ENCODE results near the gene P2RX4. TPM values are rescaled to one million over a fixed set of nuclear protein-coding genes. Genes with fewer than 3 reads are reported as not detected.

Gene P2RX4
- total and polyA plus RNA-seq, 2 of the 13 experiments (the other 11 are each of a cell fraction or from before 2014, with no cell fraction given), result 13.8 to 30.8 TPM

- Histone ChIP-seq H3K27me3 (ENCODE audit: control insufficient read depth in 1 of 2, insufficient read depth in 2 of 2, low read length in 2 of 2) (no peaks in the 10 kb centered on the region), H3K4me1 (ENCODE audit: insufficient read depth, low read length) (no peaks in the 10 kb centered on the region), H3K27ac (ENCODE audit: extremely low read length, insufficient read depth, low read length) (no peak overlapping the region), H3K9me3 (ENCODE audit: low read length) (no peaks in the 10 kb centered on the region), H3K36me3 (replicated peaks in 1 of 2; ENCODE audit: control insufficient read depth in 1 of 2, insufficient read depth in 2 of 2, low read length in 2 of 2) (peaks cover 16 to 46% of the 10 kb centered on the region in 2 experiments; a peak in 4 of 5 replicates), H4K20me1 (ENCODE audit: insufficient read depth, low read length) (no peaks in the 10 kb centered on the region), H3K9ac (ENCODE audit: insufficient read depth, low read depth, low read length) (no peak overlapping the region), H3K79me2 (ENCODE audit: insufficient read depth, low read length) (no peaks in the 10 kb centered on the region), H2AFZ (ENCODE audit: low read length) (no peak overlapping the region), H3K4me3 (replicated peaks in 1 of 3; ENCODE audit: insufficient read depth in 1 of 3, low read depth in 2 of 3, low read length in 3 of 3) (no peak overlapping the region), H3K4me2 (ENCODE audit: low read depth, low read length) (no peak overlapping the region)
- intact Hi-C loops (cut with micrococcal nuclease; ENCODE audit: unreplicated experiment), result no loop called here
- BruUV-seq (replicated peaks), result no TSS peak
- ATAC-seq (no peak), FAIRE-seq (no peak), DNase-seq (ENCODE audit: low spot score) (no peak)
- in situ Hi-C loops (cut with HindIII; ENCODE audit: extremely low pct_ligation_motif_present, low pct_unique_long_range_greater_than_20kb), result no loop called here
- no peak for TF ChIP-seq ZNF547 (CRISPR knock-in tag; IDR thresholded peaks at IDR 0.05)
- TF ChIP-seq ZNF143 (CRISPR knock-in tag; IDR thresholded peaks at IDR 0.05), result no peak
- TF ChIP-seq ZNF543 (CRISPR knock-in tag; IDR thresholded peaks at IDR 0.05), result no peak
- no peak for TF ChIP-seq GFI1 (CRISPR knock-in tag; IDR thresholded peaks at IDR 0.05; ENCODE audit: borderline replicate concordance)
- TF ChIP-seq EED (CRISPR knock-in tag; IDR thresholded peaks at IDR 0.05), result no peak
- TF ChIP-seq ZBTB43 (CRISPR knock-in tag; conservative IDR thresholded peaks at IDR 0.05), result no peak
- TF ChIP-seq ELF1 (CRISPR knock-in tag; IDR thresholded peaks at IDR 0.05), result no peak
- no peak for TF ChIP-seq TCF12 (IDR thresholded peaks at IDR 0.05)
- TF ChIP-seq TCF12 (CRISPR knock-in tag; IDR thresholded peaks at IDR 0.05), result no peak
- no peak for TF ChIP-seq ZNF772 (CRISPR knock-in tag; IDR thresholded peaks at IDR 0.05)
- TF ChIP-seq THAP11 (CRISPR knock-in tag; IDR thresholded peaks at IDR 0.05), result no peak
- TF ChIP-seq FUBP1 (CRISPR knock-in tag; IDR thresholded peaks at IDR 0.05; ENCODE audit: borderline replicate concordance), result no peak
- CTCF ChIA-PET (ENCODE audit: low intra/inter-chr PET ratio, low total read pairs), result no interaction called here
- WGBS (ENCODE audit: low lambda C conversion rate), result 100% methylated on average over 1 of the region's 1 CpG
- POLR2A ChIA-PET, result no interaction called here
Observed at GRCh38 chr12:121267822-121268221, 57.9 kb downstream of the P2RX4 start.
